ENCODE results near the gene RTBDN.
"Not testable (repeated sequence)": the region's sequence is repeated elsewhere in the genome, so short reads cannot be mapped to it uniquely, and the experiment has no call there.

RTBDN gene

GRCh38 chr19:12866416-12867119 lies 32.2 kb upstream of the RTBDN start:
- intact Hi-C loops (cut with micrococcal nuclease), result no loop called here
- Mint-ChIP-seq H3K36me3 (ENCODE audit: low read depth) (no peaks in the 10 kb centered on the region), H3K27me3 (peaks cover 15% of the 10 kb centered on the region), H3K9me3 (no peaks in the 10 kb centered on the region), H3K4me3 (no peak overlapping the region), H3K4me1 (ENCODE audit: low read depth) (peaks cover 11% of the 10 kb centered on the region), H3K27ac (peak overlapping the region; percentile 41)

GRCh38 chr19:12865746-12866415 lies 31.5 kb upstream of the RTBDN start:
- Mint-ChIP-seq H3K9me3 (no peaks in the 10 kb centered on the region), H3K36me3 (ENCODE audit: low read depth) (no peaks in the 10 kb centered on the region), H3K27ac (no peak overlapping the region), H3K4me1 (ENCODE audit: low read depth) (peaks cover 11% of the 10 kb centered on the region), H3K4me3 (no peak overlapping the region), H3K27me3 (peaks cover 16% of the 10 kb centered on the region)
- intact Hi-C loops (cut with micrococcal nuclease), result no loop called here

GRCh38 chr19:12864721-12865715 lies 30.6 kb upstream of the RTBDN start:
- Mint-ChIP-seq H3K27me3 (peaks cover 16% of the 10 kb centered on the region), H3K9me3 (no peaks in the 10 kb centered on the region), H3K4me1 (ENCODE audit: low read depth) (peaks cover 11% of the 10 kb centered on the region), H3K4me3 (no peak overlapping the region), H3K27ac (no peak overlapping the region), H3K36me3 (ENCODE audit: low read depth) (no peaks in the 10 kb centered on the region)
- intact Hi-C loops (cut with micrococcal nuclease), result no loop called here

- H3K4me1 Mint-ChIP-seq (ENCODE audit: low read depth), result peaks cover 11% of the 10 kb centered on the region
- H3K36me3 Mint-ChIP-seq (ENCODE audit: low read depth), result no peaks in the 10 kb centered on the region
- peaks cover 16% of the 10 kb centered on the region for H3K27me3 Mint-ChIP-seq
- H3K9me3 Mint-ChIP-seq, result no peaks in the 10 kb centered on the region
- intact Hi-C loops (cut with micrococcal nuclease), result no loop called here
- no peak overlapping the region for H3K4me3 Mint-ChIP-seq
- H3K27ac Mint-ChIP-seq, result no peak overlapping the region
Measured at GRCh38 chr19:12864143-12864542, 29.8 kb upstream of the RTBDN start.

GRCh38 chr19:12859546-12859945 lies 25.2 kb upstream of the RTBDN start:
- no peaks in the 10 kb centered on the region for H3K4me1 Mint-ChIP-seq (ENCODE audit: low read depth)
- no peak overlapping the region for H3K27ac Mint-ChIP-seq
- no peaks in the 10 kb centered on the region for H3K9me3 Mint-ChIP-seq
- peaks cover 5% of the 10 kb centered on the region for H3K27me3 Mint-ChIP-seq
- intact Hi-C loops (cut with micrococcal nuclease), result no loop called here
- H3K36me3 Mint-ChIP-seq (ENCODE audit: low read depth), result no peaks in the 10 kb centered on the region
- H3K4me3 Mint-ChIP-seq, result no peak overlapping the region

- Mint-ChIP-seq H3K27me3 (peaks cover 5% of the 10 kb centered on the region), H3K9me3 (no peaks in the 10 kb centered on the region), H3K27ac (no peak overlapping the region), H3K4me1 (ENCODE audit: low read depth) (no peaks in the 10 kb centered on the region), H3K4me3 (no peak overlapping the region), H3K36me3 (ENCODE audit: low read depth) (no peaks in the 10 kb centered on the region)
- intact Hi-C loops (cut with micrococcal nuclease), result no loop called here
Measured at GRCh38 chr19:12858041-12858928, 23.9 kb upstream of the RTBDN start.

- Mint-ChIP-seq H3K4me3 (no peak overlapping the region), H3K27ac (no peak overlapping the region), H3K27me3 (peaks cover 3% of the 10 kb centered on the region), H3K4me1 (ENCODE audit: low read depth) (no peaks in the 10 kb centered on the region), H3K36me3 (ENCODE audit: low read depth) (no peaks in the 10 kb centered on the region), H3K9me3 (no peaks in the 10 kb centered on the region)
- intact Hi-C loops (cut with micrococcal nuclease), result no loop called here
Measured at GRCh38 chr19:12856653-12857052, 22.3 kb upstream of the RTBDN start.

GRCh38 chr19:12847159-12848139 lies 13.1 kb upstream of the RTBDN start:
- intact Hi-C loops (cut with micrococcal nuclease), result loop anchor here (2.0 kb wide), 1 partner anchor 81 kb away; no protein-coding TSS in a partner anchor
- H3K36me3 Mint-ChIP-seq (ENCODE audit: low read depth), result no peaks in the 10 kb centered on the region
- H3K4me1 Mint-ChIP-seq (ENCODE audit: low read depth), result peaks cover 10% of the 10 kb centered on the region
- H3K9me3 Mint-ChIP-seq, result no peaks in the 10 kb centered on the region
- peak overlapping the region; percentile 57 for H3K4me3 Mint-ChIP-seq
- H3K27ac Mint-ChIP-seq, result peak overlapping the region; percentile 31
- peaks cover 52% of the 10 kb centered on the region for H3K27me3 Mint-ChIP-seq

GRCh38 chr19:12846613-12847012 lies 12.2 kb upstream of the RTBDN start:
- intact Hi-C loops (cut with micrococcal nuclease), result loop anchor here (2.0 kb wide), 1 partner anchor 80 kb away; no protein-coding TSS in a partner anchor
- H3K9me3 Mint-ChIP-seq; H3K36me3 Mint-ChIP-seq (ENCODE audit: low read depth); H3K4me3 Mint-ChIP-seq; H3K27ac Mint-ChIP-seq: not testable (repeated sequence)
- Mint-ChIP-seq H3K4me1 (ENCODE audit: low read depth) (peaks cover 12% of the 10 kb centered on the region), H3K27me3 (peaks cover 59% of the 10 kb centered on the region)

GRCh38 chr19:12843999-12844732 lies 9.8 kb upstream of the RTBDN start:
- Mint-ChIP-seq H3K27me3 (peaks cover 70% of the 10 kb centered on the region), H3K4me1 (ENCODE audit: low read depth) (peaks cover 29% of the 10 kb centered on the region), H3K27ac (no peak overlapping the region), H3K9me3 (no peaks in the 10 kb centered on the region), H3K36me3 (ENCODE audit: low read depth) (no peaks in the 10 kb centered on the region), H3K4me3 (no peak overlapping the region)
- intact Hi-C loops (cut with micrococcal nuclease), result no loop called here

- H3K9me3 Mint-ChIP-seq, result no peaks in the 10 kb centered on the region
- H3K36me3 Mint-ChIP-seq (ENCODE audit: low read depth), result no peaks in the 10 kb centered on the region
- no peak overlapping the region for H3K4me3 Mint-ChIP-seq
- H3K27ac Mint-ChIP-seq, result no peak overlapping the region
- intact Hi-C loops (cut with micrococcal nuclease), result no loop called here
- H3K4me1 Mint-ChIP-seq (ENCODE audit: low read depth), result peaks cover 38% of the 10 kb centered on the region
- H3K27me3 Mint-ChIP-seq, result peaks cover 76% of the 10 kb centered on the region
Measured at GRCh38 chr19:12843328-12843727, 8.9 kb upstream of the RTBDN start.

GRCh38 chr19:12842511-12842910 lies 8.1 kb upstream of the RTBDN start:
- peaks cover 35% of the 10 kb centered on the region for H3K4me1 Mint-ChIP-seq (ENCODE audit: low read depth)
- no peaks in the 10 kb centered on the region for H3K36me3 Mint-ChIP-seq (ENCODE audit: low read depth)
- H3K27me3 Mint-ChIP-seq, result peaks cover 76% of the 10 kb centered on the region
- H3K27ac Mint-ChIP-seq, result no peak overlapping the region
- H3K4me3 Mint-ChIP-seq, result no peak overlapping the region
- intact Hi-C loops (cut with micrococcal nuclease), result no loop called here
- no peaks in the 10 kb centered on the region for H3K9me3 Mint-ChIP-seq
